ENCODE measurements around the gene BAG3. TPM values are rescaled to one million over a fixed set of nuclear protein-coding genes. Genes with fewer than 3 reads are reported as not detected.
"Not testable (repeated sequence)": the region's sequence is repeated elsewhere in the genome, so short reads cannot be mapped to it uniquely, and the experiment has no call there.

Gene BAG3
- total RNA-seq, 1 experiment from 2014 or later, result 15.3 TPM

GRCh38 chr10:119640384-119640783 lies 10.8 kb upstream of the BAG3 start:
- DNase-seq (ENCODE audit: low spot score), result no peak

GRCh38 chr10:119640875-119641526 lies 10.2 kb upstream of the BAG3 start:
- DNase-seq (ENCODE audit: low spot score), result no peak

GRCh38 chr10:119642556-119643111 lies 8.5 kb upstream of the BAG3 start:
- DNase-seq (ENCODE audit: low spot score), result no peak

GRCh38 chr10:119643306-119644204 lies 7.6 kb upstream of the BAG3 start:
- DNase-seq (ENCODE audit: low spot score), result no peak

- DNase-seq (ENCODE audit: low spot score), result no peak
These were observed 6.9 kb upstream of the BAG3 start for GRCh38 chr10:119644205-119644814.

GRCh38 chr10:119644994-119645393 lies 6.2 kb upstream of the BAG3 start:
- DNase-seq (ENCODE audit: low spot score), result no peak

- DNase-seq (ENCODE audit: low spot score), result no peak
These were observed 1.1 kb upstream of the BAG3 start for GRCh38 chr10:119650062-119650461.

GRCh38 chr10:119651514-119652360 lies 557 bp downstream of the BAG3 start:
- DNase-seq (ENCODE audit: low spot score), result peak; percentile 12

- peak; percentile 70 for DNase-seq (ENCODE audit: low spot score)
These were observed 1.2 kb downstream of the BAG3 start for GRCh38 chr10:119652361-119652730.

GRCh38 chr10:119653209-119653608 lies 2.0 kb downstream of the BAG3 start:
- peak; percentile 31 for DNase-seq (ENCODE audit: low spot score)

GRCh38 chr10:119653916-119654315 lies 2.7 kb downstream of the BAG3 start:
- DNase-seq (ENCODE audit: low spot score), result no peak

GRCh38 chr10:119654540-119654939 lies 3.4 kb downstream of the BAG3 start:
- peak; percentile 70 for DNase-seq (ENCODE audit: low spot score)

GRCh38 chr10:119655566-119656001 lies 4.4 kb downstream of the BAG3 start:
- peak; percentile 76 for DNase-seq (ENCODE audit: low spot score)

GRCh38 chr10:119656760-119657159 lies 5.6 kb downstream of the BAG3 start:
- no peak for DNase-seq (ENCODE audit: low spot score)

- no peak for DNase-seq (ENCODE audit: low spot score)
These were observed 6.5 kb downstream of the BAG3 start for GRCh38 chr10:119657725-119658124.

GRCh38 chr10:119658274-119658673 lies 7.1 kb downstream of the BAG3 start:
- peak; percentile 85 for DNase-seq (ENCODE audit: low spot score)

- no peak for DNase-seq (ENCODE audit: low spot score)
These were observed 8.8 kb downstream of the BAG3 start for GRCh38 chr10:119659951-119660350.

GRCh38 chr10:119662076-119662605 lies 11.0 kb downstream of the BAG3 start:
- DNase-seq (ENCODE audit: low spot score), result not testable (repeated sequence)

- no peak for DNase-seq (ENCODE audit: low spot score)
These were observed 12.9 kb downstream of the BAG3 start for GRCh38 chr10:119663866-119664698.
